Activated naive CD8-positive, alpha-beta T cell treated with anti-CD3 and anti-CD28 coated beads, Interleukin-2, amount 50 U/mL, for 24 hours (primary cell): ENCODE results near the gene SPTB.
"Not testable (repeated sequence)": the region's sequence is repeated elsewhere in the genome, so short reads cannot be mapped to it uniquely, and the experiment has no call there.

Source experiments
- ATAC-seq: fragments of 150-1000 bp; cut with Tn5 transposase; one replicate; pipeline ENCODE4 v1.10.0; 2021
- DNase-seq: peaks from one replicate; pipeline ENCODE4 v3.0.0; 2021
- H3K27ac Mint-ChIP-seq: one replicate; pipeline ENCODE4 v1.8.0; 2021; ENCODE audit warnings: mild to moderate bottlenecking, mixed read lengths
- H3K27me3 Mint-ChIP-seq: one replicate; pipeline ENCODE4 v1.8.0; 2021; ENCODE audit warnings: mixed read lengths
- H3K36me3 Mint-ChIP-seq: one replicate; pipeline ENCODE4 v1.8.0; 2021; ENCODE audit warnings: low read depth, mixed read lengths
- H3K4me1 Mint-ChIP-seq: one replicate; pipeline ENCODE4 v1.8.0; 2021; ENCODE audit warnings: mixed read lengths
- H3K4me3 Mint-ChIP-seq: one replicate; pipeline ENCODE4 v1.8.0; 2021; ENCODE audit warnings: mild to moderate bottlenecking, moderate library complexity, mixed read lengths
- H3K9me3 Mint-ChIP-seq: one replicate; pipeline ENCODE4 v1.8.0; 2021; ENCODE audit warnings: mixed read lengths

Gene SPTB

DNA sequence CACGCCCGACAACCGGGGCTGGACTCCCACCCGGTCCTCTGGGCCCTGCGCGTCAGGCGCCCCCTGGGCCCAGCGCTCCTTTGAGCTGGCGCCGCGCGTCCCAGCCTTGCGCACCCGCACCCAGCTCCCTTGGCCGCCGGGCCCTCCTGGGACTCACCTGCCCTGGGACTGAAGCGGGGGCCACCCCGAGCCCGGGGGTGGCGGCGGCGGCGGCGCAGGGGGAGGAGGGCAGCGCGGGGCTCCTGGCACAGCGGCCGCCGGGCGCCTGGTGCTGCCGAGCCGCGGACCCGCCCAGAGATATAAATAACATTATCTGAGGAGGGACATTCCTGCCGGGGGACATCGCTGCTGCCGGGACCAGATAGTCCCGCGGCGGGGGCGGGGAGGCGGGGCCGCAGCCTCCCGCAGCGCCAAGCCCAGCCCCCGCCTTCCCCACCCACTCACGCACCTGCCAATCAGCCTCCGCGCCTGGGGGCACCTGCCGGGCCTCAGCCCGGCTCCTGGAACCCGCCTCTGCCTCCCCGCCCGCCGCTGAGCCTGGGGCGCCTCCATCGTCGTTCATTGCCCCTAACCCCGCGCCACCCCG lies at the start of gene SPTB:
SPTB (minus strand) TSS at position 273 of the 586 bp plus-strand sequence. CDS start 56,813 bp downstream, outside the sequence.
- H3K4me1 Mint-ChIP-seq, result peaks cover 4% of the 10 kb centered on the region
- peak; percentile 68 for ATAC-seq
- peaks cover 50% of the 10 kb centered on the region for H3K27me3 Mint-ChIP-seq
- no peaks in the 10 kb centered on the region for H3K9me3 Mint-ChIP-seq
- no peak within 1 kb of the TSS for H3K27ac Mint-ChIP-seq
- peak; percentile 67 for DNase-seq
- H3K36me3 Mint-ChIP-seq, result no peaks in the 10 kb centered on the region
- H3K4me3 Mint-ChIP-seq, result peak within 1 kb of the TSS; percentile 79

DNA sequence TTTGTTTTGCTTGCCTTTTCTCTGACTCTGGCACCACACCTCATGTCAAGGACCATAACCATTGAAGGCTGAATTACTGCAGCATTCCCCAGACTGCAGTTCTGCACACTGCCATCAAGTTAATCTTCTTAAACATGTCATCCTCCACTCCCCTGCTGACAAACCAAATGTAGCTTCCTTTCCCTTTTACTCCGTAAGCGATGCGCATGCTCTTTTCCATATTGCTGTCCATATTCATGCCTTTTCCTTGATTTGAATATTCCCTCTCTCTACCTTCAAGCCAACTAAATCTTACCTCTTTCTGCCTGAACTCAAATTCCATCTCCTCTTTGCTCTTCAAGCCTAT lies 49.3 kb upstream of the SPTB start:
- H3K27ac Mint-ChIP-seq, result no peak overlapping the region
- H3K4me1 Mint-ChIP-seq, result peaks cover 34% of the 10 kb centered on the region
- ATAC-seq, result no peak
- no peaks in the 10 kb centered on the region for H3K27me3 Mint-ChIP-seq
- H3K4me3 Mint-ChIP-seq, result no peak overlapping the region
- peaks cover 43% of the 10 kb centered on the region for H3K36me3 Mint-ChIP-seq
- DNase-seq, result no peak
- H3K9me3 Mint-ChIP-seq, result no peaks in the 10 kb centered on the region

DNA sequence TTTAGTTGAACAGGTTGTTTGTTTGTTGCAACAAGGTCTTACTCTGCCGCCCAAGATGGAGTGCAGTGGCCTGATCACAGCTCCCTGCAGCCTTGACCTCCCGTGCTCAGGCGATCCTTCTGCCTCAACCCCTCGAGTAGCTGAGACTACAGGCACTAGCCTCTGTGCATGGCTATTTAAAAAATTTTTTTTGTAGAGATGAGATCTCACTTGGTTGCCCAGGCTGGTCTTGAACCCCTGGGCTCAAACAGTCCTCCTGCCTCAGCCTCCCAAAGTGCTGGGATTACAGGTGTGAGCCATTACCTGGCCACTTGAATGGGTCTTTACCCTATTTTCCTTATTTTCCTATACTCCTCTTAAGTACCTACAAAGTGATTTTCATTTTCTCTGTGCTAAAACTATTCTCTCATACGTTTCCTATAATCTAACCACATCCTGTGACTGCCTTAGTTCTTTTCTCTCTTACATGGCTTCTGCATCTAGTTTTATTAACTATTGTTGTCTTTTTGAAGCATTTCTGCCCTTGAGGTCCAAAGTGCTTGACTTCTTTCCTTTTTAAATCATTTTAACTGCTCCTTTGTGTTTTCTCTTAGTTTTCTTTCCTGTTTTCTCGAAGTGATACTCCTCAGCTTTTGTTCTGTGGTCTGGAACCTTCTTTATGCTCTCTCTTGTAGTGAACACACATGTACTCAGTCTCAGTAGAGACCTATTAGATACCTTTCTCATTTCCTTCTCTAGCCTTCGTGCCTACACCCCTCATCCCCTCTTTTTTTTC lies 48.7 kb upstream of the SPTB start:
- Mint-ChIP-seq H3K4me3 (no peak overlapping the region), H3K27me3 (no peaks in the 10 kb centered on the region), H3K27ac (no peak overlapping the region), H3K36me3 (peaks cover 44% of the 10 kb centered on the region), H3K9me3 (no peaks in the 10 kb centered on the region), H3K4me1 (peaks cover 39% of the 10 kb centered on the region)
- peak; percentile 46 for ATAC-seq
- no peak for DNase-seq

DNA sequence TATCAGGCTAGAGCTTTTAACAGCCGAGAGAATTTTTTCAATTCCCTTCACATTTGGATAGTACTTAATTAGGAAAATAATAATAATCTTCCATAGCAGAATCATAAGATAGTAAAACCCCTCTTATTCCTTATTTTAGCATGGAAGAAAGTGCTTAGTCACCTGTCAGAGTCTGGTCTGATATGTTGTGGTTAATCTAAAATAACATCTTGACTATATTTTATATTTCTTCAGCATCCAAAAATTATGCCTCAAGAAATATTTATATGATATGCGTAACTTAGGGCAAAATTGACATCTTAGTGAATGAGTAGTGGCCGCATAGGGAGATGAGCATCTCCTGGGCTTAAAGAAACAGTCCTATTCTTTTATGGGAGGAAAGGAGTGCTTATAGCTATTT lies 47.3 kb upstream of the SPTB start:
- ATAC-seq (no peak), DNase-seq (no peak)
- H3K4me1 Mint-ChIP-seq, result peaks cover 38% of the 10 kb centered on the region
- H3K27me3 Mint-ChIP-seq, result no peaks in the 10 kb centered on the region
- H3K36me3 Mint-ChIP-seq, result peaks cover 34% of the 10 kb centered on the region
- no peaks in the 10 kb centered on the region for H3K9me3 Mint-ChIP-seq
- no peak overlapping the region for H3K4me3 Mint-ChIP-seq
- peak overlapping the region; percentile 49 for H3K27ac Mint-ChIP-seq

- Mint-ChIP-seq H3K36me3 (peaks cover 34% of the 10 kb centered on the region), H3K27me3 (no peaks in the 10 kb centered on the region), H3K9me3 (no peaks in the 10 kb centered on the region), H3K27ac (peak overlapping the region; percentile 49), H3K4me1 (peaks cover 43% of the 10 kb centered on the region), H3K4me3 (no peak overlapping the region)
- no peak for DNase-seq
- ATAC-seq, result peak; percentile 43
These were observed 46.8 kb upstream of the SPTB start for GRCh38 chr14:64926398-64926995.

DNA sequence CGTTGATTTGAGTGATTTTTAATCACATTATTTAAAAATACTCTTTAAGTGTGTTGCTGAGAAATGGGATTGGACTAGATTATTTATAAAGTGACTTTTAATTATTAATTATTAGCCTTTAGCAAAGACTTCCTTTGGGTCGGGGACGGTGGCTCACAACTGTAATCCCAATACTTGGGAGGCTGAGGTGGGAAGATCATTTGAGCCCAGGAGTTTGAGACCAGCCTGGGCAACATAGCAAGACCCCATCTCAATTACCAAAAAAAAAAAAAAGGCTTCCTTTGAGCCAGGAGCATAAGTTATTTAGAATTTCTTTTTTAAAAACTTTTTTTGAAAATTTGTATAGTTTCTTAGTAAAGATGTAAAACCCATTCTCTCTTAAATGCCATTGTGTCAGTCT lies 43.3 kb upstream of the SPTB start:
- H3K36me3 Mint-ChIP-seq, result peaks cover 36% of the 10 kb centered on the region
- H3K9me3 Mint-ChIP-seq, result no peaks in the 10 kb centered on the region
- no peak overlapping the region for H3K27ac Mint-ChIP-seq
- no peak for ATAC-seq
- DNase-seq, result no peak
- peaks cover 60% of the 10 kb centered on the region for H3K4me1 Mint-ChIP-seq
- no peak overlapping the region for H3K4me3 Mint-ChIP-seq
- no peaks in the 10 kb centered on the region for H3K27me3 Mint-ChIP-seq

- DNase-seq, result no peak
- peaks cover 61% of the 10 kb centered on the region for H3K4me1 Mint-ChIP-seq
- H3K36me3 Mint-ChIP-seq, result peaks cover 37% of the 10 kb centered on the region
- no peaks in the 10 kb centered on the region for H3K9me3 Mint-ChIP-seq
- H3K27me3 Mint-ChIP-seq, result no peaks in the 10 kb centered on the region
- no peak for ATAC-seq
- no peak overlapping the region for H3K27ac Mint-ChIP-seq
- no peak overlapping the region for H3K4me3 Mint-ChIP-seq
These were observed 40.8 kb upstream of the SPTB start for GRCh38 chr14:64920465-64920864.

- ATAC-seq (no peak), DNase-seq (no peak)
- Mint-ChIP-seq H3K9me3 (no peaks in the 10 kb centered on the region), H3K4me3 (no peak overlapping the region), H3K36me3 (peaks cover 38% of the 10 kb centered on the region), H3K27ac (no peak overlapping the region), H3K27me3 (no peaks in the 10 kb centered on the region), H3K4me1 (peaks cover 66% of the 10 kb centered on the region)
These were observed 39.9 kb upstream of the SPTB start for GRCh38 chr14:64919618-64920017.

GRCh38 chr14:64919215-64919614 lies 39.5 kb upstream of the SPTB start:
- ATAC-seq (no peak), DNase-seq (no peak)
- Mint-ChIP-seq H3K4me3 (no peak overlapping the region), H3K27ac (no peak overlapping the region), H3K27me3 (no peaks in the 10 kb centered on the region), H3K36me3 (peaks cover 35% of the 10 kb centered on the region), H3K4me1 (peaks cover 64% of the 10 kb centered on the region), H3K9me3 (no peaks in the 10 kb centered on the region)

DNA sequence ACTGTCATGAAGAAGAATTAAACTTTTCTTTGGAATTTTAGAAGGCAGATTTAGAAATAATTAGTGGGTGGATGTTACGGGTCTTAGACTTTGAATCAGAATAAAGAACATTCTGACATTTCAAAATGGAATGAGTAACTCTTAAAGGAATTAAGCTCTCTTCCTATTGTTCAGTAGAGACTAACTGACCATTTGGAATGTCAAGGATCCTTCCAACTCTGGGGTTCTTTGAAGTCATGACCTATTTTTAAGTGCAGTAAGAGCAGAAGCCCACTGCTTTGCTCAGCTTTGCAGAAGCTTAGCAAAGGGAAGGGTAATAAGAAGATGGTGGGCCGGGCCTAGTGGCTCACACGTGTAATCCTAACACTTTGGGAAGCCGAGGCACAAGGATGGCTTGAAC lies 38.5 kb upstream of the SPTB start:
- DNase-seq, result no peak
- H3K4me3 Mint-ChIP-seq, result no peak overlapping the region
- peak overlapping the region; percentile 14 for H3K27ac Mint-ChIP-seq
- H3K4me1 Mint-ChIP-seq, result peaks cover 66% of the 10 kb centered on the region
- no peaks in the 10 kb centered on the region for H3K27me3 Mint-ChIP-seq
- ATAC-seq, result no peak
- H3K36me3 Mint-ChIP-seq, result peaks cover 29% of the 10 kb centered on the region
- H3K9me3 Mint-ChIP-seq, result no peaks in the 10 kb centered on the region

DNA sequence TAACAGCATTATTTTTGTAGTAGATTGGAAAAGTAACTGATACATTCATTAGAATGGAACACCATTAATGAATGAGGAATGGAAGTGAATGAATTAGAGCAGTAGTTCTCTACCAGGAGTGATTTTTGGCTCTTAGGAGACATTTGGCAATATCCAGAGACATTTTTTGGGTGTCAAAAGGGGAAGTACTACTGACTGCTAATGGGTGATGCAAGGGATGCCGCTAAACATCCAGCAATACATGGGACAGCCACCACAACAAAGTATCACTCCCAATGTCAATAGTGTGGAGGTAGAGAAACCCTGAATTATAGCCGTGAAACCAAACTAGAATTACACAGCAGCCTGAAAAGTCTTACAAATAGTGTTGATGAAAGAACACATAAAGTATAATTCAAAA lies 36.1 kb upstream of the SPTB start:
- Mint-ChIP-seq H3K27me3 (no peaks in the 10 kb centered on the region), H3K9me3 (no peaks in the 10 kb centered on the region), H3K36me3 (peaks cover 25% of the 10 kb centered on the region)

GRCh38 chr14:64915029-64915424 lies 35.3 kb upstream of the SPTB start:
- Mint-ChIP-seq H3K9me3 (no peaks in the 10 kb centered on the region), H3K4me1 (peaks cover 57% of the 10 kb centered on the region), H3K27ac (peak overlapping the region; percentile 94), H3K27me3 (no peaks in the 10 kb centered on the region), H3K4me3 (peak overlapping the region; percentile 88), H3K36me3 (peaks cover 23% of the 10 kb centered on the region)
- ATAC-seq, result no peak
- DNase-seq, result no peak

More for the DNA sequence above, 36.1 kb upstream of the SPTB start:
- Mint-ChIP-seq H3K27ac (peak overlapping the region; percentile 94), H3K4me1 (peaks cover 64% of the 10 kb centered on the region), H3K4me3 (peak overlapping the region; percentile 88)
- ATAC-seq (no peak), DNase-seq (no peak)

DNA sequence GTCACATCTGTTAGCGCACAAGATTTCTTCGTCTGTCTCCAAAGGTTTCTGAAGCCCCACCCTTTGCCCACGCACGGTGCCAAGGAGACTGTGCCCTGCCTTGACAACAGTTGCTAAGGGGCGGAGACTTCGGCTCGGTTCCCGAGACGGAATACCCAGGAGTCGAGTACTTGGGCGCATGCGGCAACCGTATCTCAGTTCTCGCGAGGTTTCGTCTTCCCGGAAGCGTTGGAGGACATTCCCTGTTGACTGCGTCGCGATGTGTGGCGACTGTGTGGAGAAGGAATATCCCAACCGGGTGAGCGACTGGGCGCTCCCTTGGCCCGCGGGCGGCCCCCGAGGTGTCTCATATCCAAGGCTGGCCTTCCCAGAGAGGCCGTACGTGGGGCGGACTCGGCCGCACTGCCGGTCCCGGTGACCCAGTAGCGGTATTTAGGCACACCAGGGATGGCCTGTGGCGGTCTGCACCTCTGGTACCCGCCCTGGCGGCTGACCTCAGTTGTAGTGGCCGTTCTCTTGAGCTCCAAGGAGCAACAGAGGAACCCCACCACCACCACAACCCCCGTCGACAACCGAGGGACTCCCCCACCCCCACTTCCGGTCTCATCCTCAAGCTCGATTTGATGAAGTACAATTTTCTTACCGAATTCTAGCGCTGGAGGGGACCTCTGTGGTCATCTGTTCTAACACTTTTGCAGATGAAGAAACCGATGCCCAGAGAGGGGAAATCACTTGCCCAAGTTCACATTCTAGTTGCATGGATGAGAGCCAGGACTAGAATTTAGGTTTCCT lies 34.7 kb upstream of the SPTB start, which contains the start of gene CHURC1:
CHURC1 (plus strand) TSS at position 219 of the 792 bp plus-strand sequence; CDS start at position 260, 41 bp downstream.
- Mint-ChIP-seq H3K9me3 (no peaks in the 10 kb centered on the region), H3K4me1 (peaks cover 56% of the 10 kb centered on the region), H3K36me3 (peaks cover 23% of the 10 kb centered on the region), H3K27me3 (no peaks in the 10 kb centered on the region), H3K4me3 (peak within 1 kb of the TSS; percentile 88), H3K27ac (peak within 1 kb of the TSS; percentile 94)
- peak; percentile 99 for ATAC-seq
- DNase-seq, result peak; percentile 97

DNA sequence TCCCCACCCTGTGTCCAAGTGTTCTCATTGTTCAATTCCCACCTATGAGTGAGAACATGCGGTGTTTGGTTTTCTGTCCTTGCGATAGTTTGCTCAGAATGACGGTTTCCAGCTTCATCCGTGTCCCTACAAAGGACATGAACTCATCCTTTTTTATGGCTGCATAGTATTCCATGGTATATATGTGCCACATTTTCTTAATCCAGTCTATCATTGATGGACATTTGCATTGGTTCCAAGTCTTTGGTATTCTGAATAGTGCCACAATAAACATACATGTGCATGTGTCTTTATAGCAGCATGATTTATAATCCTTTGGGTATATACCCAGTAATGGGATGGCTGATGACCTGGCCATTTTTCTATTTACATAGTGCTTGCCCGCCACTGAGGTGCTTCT lies 33.8 kb upstream of the SPTB start:
- Mint-ChIP-seq H3K4me1 (peaks cover 50% of the 10 kb centered on the region), H3K36me3 (peaks cover 23% of the 10 kb centered on the region), H3K4me3 (peak overlapping the region; percentile 88)
- ATAC-seq, H3K27ac Mint-ChIP-seq, DNase-seq, H3K27me3 Mint-ChIP-seq, H3K9me3 Mint-ChIP-seq: not testable (repeated sequence)
